T-helper 1 cell (primary cell): ENCODE results near the gene CHST14.

Experiments
- DNase-seq, 5 donors: peaks; one replicate each; pipeline ENCODE4 v3.0.0-alpha.2; 2012 to 2020

Gene CHST14

DNA sequence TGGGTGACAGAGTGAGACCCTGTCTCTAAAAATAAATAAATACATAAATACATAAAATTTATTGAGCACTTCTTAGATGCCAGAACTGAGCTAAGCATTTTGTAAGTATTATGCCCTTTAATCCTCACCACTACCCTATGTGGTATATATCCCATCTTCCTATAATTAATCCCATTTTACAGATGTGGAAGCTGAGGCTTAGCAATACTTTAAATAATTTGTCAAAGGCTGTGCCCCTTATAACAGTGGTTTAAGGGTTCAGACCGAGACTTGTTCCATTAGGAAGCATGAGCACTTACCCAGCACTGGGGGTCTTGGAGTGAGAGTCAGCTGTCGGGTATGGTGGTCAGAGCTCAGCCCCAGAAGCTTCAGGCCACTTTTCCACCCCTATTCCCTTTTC is 7.5 kb upstream of the CHST14 start:
- no peak for DNase-seq

- DNase-seq: no peak
Measured at GRCh38 chr15:40463886-40464545, 6.8 kb upstream of the CHST14 start.

DNA sequence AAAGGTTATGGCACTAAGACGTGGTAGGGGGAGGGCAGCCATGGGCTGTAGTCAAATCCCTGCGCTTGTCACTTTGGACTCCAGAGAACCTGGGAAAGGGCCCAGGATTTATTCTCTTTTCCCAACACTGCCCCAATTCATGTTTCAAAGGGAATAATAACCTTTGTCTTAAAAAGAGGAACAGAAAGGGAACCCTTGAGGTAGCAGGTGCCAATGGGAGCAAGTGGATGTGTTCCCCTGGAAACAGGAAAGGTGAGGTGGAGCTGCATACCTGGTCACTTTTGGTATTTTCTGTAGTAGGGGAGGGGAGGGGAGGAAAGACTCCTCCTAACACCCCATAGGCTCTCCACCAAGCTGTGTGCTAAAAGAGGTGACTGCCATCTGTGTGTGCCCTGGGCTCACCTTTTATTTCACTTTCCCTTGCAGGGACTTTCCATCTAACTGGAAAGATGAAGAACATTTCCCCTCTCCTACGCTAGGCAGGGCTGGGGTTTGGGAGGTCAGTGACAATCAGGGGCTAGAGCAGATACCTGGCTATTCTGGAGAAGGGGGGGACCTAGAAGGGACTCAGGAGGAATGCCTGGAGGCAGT is 6.1 kb upstream of the CHST14 start:
- no peak for DNase-seq

GRCh38 chr15:40465939-40466338 is 4.8 kb upstream of the CHST14 start:
- DNase-seq: no peak

DNA sequence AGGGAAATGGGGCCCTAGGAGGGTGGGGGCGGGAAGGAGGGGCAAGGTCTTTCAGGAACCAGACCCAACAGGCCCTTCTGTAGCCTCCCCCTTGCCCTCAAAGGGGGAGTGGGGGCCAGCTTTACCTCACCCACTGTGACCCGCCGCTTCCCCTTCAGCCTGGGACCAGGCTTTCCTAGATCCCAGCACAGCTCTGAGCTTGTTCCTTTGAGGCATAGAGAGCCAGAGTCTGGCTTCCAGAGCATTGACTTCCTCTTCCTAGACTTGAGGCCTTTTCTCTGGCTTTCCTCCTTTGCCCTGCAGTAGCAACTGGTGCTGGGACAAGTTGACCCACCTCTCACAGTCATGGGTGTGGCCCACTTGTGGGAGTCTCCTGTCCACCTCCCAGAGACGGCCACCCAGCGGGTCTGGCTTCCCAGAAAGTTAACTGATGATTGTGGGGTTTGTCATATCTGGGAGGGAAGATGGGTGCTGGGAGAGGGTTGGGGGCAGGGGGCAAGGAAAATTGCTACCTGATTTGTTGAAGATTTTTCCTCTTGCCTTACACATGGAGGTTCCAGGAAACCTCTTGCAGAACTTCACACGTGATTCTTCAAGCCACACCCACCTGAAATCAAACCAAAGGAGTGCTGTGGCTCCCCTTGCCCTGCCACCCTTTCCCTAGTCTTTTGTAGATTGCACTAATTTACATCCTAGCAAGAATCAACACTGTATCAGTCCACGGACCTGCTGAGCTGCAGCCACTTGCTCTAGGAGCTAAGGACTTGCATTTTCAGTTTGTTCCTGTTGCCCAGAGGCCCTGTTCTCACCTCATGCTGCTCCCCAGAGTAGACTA is 4.1 kb upstream of the CHST14 start:
- no peak for DNase-seq

DNA sequence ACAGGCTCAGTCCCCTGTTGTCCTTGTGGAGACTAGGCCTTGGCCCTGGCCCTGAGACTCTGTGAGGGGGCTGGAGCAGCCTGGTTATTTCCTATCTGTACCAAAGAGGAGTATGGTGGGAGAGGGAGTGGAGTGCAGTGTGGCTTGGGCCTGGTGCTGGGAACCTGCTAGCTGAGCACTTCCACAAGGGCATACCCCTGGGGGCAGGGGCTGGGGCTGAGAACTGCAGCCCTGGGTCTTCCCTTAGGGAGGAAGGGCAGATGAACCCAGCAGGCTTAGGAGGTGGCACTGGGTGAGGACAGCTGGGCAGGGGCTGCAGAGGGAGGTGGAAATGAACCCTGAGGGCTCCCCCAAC is 3.5 kb upstream of the CHST14 start:
- DNase-seq: no peak

DNA sequence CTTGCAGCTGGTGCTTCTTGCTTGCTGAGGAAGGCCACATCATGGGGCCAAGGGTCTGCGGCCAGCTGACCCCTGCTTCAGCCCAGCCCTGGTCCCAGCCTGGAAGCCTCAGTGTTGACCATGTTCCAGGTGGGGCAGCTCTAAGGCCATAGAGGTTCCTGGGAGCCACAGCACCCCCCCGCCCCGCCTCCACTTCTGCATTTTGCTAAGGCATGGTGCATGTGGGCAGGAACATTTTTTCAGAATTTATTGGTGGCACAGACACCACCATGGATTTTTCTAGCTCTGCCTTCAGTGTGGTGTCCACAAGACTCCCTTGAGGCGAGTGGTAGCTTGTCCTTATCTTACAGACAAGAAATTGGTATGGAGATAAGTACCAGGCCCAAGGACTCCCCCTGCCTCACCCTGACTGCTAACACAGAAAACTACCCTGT is 1.9 kb upstream of the CHST14 start:
- no peak for DNase-seq

DNA sequence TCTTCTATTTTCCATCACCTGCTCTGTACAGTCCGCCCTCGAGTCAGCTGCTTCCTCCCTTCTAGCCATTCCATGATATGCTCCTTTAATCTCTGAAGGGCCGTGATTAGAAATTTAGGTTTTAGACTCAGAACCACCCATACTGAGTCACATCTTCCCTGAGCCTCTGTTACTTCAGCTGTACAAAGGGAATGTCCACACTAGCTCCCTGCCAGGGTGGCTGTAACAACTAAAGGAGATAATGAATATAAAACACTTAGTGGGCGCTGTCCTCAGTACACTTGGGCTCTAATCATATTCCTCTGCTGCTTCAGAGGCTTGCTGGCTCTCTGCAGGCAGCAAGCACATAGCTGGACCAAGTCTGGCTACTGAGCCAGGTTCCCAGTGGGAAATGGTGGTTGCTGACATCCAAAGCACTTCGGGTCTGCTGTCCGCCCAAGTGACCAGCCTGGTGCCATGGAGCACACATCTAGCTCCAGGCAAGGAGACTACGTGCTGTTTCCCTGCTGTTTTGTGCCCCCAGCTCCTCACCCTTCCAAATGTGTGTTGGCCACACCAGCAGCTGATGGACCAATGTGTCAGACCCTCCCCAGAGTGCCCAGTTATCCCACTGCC is 901 bp upstream of the CHST14 start:
- DNase-seq: no peak

DNA sequence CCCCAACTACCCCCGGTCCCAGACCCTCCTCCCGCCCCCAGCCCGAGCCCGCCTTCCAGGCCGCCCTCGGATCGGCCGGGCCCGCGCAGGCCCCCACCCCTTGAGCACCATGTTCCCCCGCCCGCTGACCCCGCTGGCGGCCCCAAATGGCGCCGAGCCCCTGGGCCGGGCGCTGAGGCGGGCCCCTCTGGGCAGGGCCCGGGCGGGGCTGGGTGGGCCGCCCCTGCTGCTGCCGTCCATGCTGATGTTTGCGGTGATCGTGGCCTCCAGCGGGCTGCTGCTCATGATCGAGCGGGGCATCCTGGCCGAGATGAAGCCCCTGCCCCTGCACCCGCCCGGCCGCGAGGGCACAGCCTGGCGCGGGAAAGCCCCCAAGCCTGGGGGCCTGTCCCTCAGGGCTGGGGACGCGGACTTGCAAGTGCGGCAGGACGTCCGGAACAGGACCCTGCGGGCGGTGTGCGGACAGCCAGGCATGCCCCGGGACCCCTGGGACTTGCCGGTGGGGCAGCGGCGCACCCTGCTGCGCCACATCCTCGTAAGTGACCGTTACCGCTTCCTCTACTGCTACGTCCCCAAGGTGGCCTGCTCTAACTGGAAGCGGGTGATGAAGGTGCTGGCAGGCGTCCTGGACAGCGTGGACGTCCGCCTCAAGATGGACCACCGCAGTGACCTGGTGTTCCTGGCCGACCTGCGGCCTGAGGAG is 472 bp downstream of the CHST14 start:
- peak in 1 of 5 donors; percentile 33 for DNase-seq

DNA sequence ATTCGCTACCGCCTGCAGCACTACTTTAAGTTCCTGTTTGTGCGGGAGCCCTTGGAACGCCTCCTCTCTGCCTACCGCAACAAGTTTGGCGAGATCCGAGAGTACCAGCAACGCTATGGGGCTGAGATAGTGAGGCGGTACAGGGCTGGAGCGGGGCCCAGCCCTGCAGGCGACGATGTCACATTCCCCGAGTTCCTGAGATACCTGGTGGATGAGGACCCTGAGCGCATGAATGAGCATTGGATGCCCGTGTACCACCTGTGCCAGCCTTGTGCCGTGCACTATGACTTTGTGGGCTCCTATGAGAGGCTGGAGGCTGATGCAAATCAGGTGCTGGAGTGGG is 995 bp downstream of the CHST14 start:
- DNase-seq: peak in 1 of 5 donors; percentile 25

DNA sequence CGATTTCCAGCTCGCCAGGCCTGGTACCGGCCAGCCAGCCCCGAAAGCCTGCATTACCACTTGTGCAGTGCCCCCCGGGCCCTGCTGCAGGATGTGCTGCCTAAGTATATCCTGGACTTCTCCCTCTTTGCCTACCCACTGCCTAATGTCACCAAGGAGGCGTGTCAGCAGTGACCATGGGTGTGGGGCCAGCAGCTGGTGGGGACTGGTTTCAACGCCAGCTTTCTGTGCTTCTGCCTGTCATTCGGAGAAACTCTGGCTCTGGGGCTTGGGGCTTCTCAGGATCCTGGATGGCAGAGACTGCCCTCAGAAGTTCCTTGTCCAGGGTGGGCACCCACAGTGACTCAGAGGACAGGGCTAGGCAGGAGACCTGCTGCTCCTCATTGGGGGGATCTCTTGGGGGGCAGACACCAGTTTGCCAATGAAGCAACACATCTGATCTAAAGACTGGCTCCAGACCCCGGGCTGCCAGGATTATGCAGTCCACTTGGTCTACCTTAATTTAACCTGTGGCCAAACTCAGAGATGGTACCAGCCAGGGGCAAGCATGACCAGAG is 1.5 kb downstream of the CHST14 start:
- DNase-seq: no peak

DNA sequence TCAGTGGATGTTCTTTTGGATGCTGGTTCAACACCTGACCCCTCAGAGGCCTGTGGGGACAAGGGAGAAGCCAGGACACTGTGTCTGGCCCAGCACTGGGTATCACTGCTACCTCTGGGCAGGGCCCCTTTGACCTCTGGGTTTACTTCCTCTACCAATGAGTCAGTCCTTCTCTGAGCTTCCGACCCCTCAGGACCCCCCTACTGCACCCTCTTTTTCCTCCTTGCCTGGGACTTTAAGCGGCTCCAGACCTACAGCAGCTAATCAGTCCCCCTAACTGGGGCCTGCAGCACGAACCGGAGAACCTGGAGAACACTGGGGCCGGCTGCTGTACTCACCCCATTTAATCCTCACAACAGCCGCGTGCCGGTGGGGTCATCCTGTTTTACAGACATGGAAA is 3.8 kb downstream of the CHST14 start:
- DNase-seq: no peak

DNA sequence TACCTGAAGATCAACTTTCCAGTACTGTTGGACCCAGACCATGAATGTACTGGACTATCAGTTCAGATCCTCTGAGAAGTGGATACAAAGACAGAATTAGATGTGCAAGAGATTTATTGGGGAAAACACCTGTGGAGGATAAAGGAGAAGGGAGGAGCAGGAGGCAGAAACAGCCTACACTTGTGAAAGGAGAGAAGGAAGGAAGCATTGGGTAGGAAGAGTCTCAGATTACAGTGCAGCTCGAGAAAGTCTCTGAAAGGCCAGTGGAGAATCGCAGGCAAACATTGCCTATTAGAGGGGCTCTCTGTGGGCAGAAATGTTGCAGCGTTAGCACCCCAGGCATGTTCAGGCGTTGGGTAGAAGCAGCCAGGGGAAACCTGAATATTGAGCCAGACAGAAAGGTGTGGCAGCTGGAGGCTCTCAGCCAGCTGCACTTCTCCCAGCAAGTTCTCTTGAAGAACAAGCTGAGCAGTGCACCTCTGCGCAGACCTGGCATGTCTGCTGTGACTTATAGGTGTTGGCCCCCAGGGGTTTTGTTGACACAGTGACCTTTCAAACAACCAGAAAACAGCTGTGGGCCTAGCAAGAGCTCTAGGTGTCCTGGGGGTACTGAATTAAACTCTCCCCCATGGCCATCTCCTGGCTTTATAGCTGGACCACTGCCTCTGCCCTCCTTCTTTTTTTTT is 7.0 kb downstream of the CHST14 start:
- no peak for DNase-seq

GRCh38 chr15:40479024-40479423 is 8.2 kb downstream of the CHST14 start:
- no peak for DNase-seq

DNA sequence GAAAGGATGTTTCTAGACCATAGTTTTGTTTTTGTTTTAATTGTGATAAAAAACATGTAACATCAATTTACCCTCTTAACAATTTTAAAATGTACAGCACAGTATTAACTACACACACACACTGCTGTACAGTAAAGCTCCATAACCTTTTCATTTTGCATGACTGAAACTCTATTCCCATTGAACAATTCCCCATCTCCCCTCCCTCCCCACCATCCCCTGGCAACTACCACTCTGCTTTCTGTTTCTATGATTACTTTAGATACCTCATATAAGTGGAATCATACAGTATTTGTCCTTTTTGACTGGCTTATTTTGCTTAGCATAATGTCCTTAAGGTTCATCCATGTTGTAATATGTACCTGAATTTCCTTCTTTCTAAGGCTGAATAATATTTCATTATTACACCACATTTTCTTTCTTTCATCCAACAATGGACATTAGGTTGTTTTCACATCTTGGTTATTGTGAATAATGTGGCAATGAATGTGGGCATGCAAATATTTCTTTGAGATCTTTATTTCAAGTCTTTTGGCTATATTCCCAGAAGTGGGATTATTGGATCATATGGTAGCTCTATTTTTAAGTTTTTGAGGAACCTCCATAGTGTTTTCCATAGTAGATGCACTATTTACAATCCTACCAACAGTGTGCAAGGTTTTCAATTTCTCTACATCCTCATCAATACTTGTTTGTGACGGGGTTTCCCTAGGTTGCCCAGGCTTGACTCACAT is 10.7 kb downstream of the CHST14 start:
- no peak for DNase-seq

DNA sequence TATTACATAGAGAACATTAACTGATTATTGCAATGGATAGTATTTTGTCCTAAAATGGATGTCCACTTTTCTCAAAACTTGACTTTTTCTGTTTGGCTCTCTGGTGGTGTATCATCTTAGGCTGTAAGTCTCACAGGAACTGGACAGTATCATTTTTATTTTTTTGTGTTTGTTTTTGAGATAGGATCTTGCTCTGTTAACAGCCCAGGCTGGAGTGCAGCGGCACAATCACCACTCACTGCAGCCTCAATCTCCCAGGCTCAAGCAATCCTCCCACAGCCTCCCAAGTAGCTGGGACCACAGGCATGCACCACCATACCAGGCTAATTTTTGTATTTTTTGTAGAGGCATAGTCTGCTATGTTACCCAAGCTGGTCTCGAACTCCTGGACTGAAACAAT is 13.1 kb downstream of the CHST14 start:
- no peak for DNase-seq

DNA sequence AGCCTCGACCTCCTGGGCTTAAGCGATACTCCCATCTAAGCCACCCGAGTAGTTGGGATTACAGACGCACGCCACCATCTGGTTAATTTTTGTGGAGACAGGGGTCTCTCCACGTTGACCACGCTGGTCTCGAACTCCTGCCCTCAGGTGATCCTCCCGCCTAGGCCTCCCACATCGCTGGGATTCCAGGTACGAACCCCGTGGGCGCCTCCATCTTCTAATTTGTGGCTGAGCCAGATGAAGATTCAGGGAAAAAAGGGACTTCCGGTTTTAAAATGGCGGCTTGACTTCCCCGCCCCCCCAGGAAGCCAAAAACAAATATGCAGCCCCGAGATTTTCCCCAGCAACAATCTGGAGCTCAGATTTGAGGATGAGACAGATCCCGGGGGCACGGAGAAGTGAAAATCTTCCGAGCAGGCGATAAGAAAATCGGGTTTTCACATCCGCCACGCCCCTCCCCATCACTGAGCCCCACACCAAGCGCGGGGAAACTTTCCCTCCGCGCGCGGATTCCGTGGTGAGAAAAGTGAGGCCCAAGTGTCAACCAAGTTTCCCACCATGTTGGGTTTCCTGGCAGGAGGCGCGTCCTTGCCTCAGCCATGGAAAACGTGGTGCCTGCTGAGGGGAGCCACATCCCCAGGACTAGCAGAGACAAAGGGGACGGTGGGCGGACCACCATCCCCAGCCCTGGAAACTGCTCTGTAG is 15.4 kb downstream of the CHST14 start:
- DNase-seq: no peak

- no peak for DNase-seq
Measured at GRCh38 chr15:40487816-40488682, 17.3 kb downstream of the CHST14 start.

- DNase-seq: no peak
Measured at GRCh38 chr15:40489274-40490175, 18.7 kb downstream of the CHST14 start.
